GM12892 (cell line): ENCODE data around the gene NSD1.

Experiments
- DNase-seq: peaks from one replicate; pipeline ENCODE4 v3.0.0; 2011; ENCODE audit not compliant: insufficient read length
- FAIRE-seq: peaks from 2 replicates; lab custom pipeline; 2011; peaks lifted over from hg19 to GRCh38; lab: Jason Lieb, UNC
- POLR2A ChIP-seq: IDR thresholded peaks from 2 replicates; pipeline ENCODE4 v1.6.1; 2011; ENCODE audit warnings: low read depth, low read length, control low read depth
- POLR2AphosphoS5 ChIP-seq: IDR thresholded peaks from 2 replicates; pipeline ENCODE4 v1.6.1; 2011; ENCODE audit warnings: low read depth, low read length, control low read depth
- TAF1 ChIP-seq: IDR thresholded peaks from 2 replicates; pipeline ENCODE4 v1.6.1; 2011; ENCODE audit warnings: low read depth, mild to moderate bottlenecking, control low read depth, low read length, borderline replicate concordance

NSD1 gene

DNA sequence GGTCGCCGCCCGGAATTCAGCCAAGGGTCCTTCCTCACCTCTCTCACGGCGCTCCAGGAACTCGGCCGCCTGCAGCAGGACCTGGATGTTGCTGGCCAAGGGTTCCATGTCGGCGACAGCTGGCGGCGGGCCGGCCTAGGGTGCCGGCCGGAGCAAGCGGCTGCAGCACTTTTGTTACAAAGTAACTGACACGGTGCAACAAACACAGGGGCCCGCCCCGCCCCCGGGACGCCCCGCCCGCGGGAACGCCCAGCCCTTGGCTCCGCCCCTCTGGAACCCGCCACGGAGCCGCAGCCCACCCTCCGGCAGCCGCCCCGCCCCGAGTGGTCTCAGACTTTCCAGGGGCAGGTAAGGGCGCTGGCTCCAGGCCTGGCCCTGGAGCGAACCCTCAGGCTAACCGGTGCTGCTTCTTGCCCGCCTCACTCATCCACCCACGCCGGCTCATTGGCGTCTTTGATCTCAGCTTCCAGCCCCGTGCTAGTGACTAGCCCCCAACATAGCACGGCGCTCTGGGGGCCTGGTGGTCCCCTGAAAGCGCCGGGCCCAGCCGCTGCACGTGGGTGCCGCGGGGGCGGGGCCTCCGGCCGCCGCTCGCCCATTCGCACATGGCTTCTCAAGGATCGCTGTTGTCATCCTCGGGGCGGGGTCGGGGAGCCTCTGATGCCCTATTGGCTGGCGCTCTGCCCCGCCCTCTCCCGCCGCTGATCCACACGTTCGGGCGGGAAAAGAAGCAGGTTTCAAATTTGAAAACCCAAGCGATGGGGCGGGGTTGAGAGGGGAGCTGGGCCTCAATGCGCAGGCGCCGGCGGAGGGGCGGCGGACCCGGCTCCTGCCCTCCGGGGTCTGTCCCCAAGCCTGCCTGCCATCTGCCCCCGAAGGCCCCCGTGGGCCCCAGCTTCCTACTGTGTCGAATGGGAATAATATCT lies 178.4 kb downstream of the NSD1 start, which contains the start of gene MXD3:
Gene MXD3 (minus strand): TSS at position 176 of the 926 bp plus-strand sequence. CDS start 68 bp downstream, at position 108.
- TF ChIP-seq POLR2A (0 out of 2 replicates have a peak, but pooled peaks have one; percentile 28), POLR2AphosphoS5 (peak; percentile 46; the same call in 1 of the 2 replicates), TAF1 (no peak)
- DNase-seq (peak; percentile 87), FAIRE-seq (peak; percentile 95)

- no peak for DNase-seq
- FAIRE-seq, result no peak
- TF ChIP-seq POLR2AphosphoS5 (peak; percentile 46; the same call in 1 of the 2 replicates), TAF1 (no peak), POLR2A (peak; percentile 41; the same call in 1 of the 2 replicates)
Observed at GRCh38 chr5:177312649-177313181, 179.1 kb downstream of the NSD1 start.

- no peak for DNase-seq
- no peak for FAIRE-seq
- TF ChIP-seq TAF1 (no peak), POLR2AphosphoS5 (no peak), POLR2A (no peak)
Observed at GRCh38 chr5:177313561-177314259, 180.1 kb downstream of the NSD1 start.

DNA sequence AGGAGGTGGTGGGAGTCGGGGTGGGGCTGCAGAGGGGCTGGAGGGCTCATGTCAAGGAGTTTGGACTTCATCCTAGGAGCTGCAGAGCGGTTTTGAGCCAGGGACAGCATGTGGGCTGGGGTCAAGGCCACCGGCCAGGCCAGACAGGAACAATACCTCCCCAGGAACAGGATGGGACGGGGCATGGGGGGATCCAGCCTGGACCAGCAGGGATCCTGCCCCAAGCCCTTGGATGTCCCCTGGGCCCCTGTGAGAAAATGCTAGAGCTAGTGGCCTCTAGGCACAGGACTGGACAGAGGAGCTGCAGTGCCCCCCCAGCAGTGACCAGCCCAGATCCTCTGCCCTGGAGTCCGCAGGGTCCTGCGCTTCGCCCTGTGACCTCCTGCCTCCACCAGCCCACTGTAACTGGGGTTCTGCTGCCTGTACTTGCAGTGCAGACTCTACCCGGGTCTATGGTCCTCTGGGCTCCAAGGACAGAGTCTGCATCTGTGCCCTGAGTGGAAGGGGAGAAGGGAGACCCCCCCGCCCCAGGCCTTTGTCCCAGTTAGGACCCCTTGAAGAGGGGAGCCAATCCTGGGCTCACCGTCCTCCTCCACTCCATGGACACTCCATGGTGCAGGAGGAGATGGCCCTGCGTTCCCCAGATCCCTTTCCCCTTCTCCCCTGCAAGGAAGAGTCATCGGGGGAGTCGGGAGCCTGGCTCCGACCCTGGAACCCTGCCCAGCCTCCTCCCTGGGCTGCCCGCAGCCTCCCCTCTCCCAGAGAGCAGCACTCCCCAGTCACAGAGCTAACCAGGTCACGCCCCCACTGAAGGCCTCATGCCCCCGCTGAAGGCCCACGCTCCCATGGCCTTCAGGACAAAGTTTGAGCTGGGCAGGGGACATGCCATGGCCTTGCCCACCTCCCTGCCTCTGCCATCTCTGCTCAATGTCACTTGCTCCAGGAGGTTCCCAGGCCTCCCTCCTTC lies 181.1 kb downstream of the NSD1 start:
- TF ChIP-seq POLR2AphosphoS5 (no peak), POLR2A (no peak), TAF1 (no peak)
- FAIRE-seq, result no peak
- DNase-seq, result no peak

GRCh38 chr5:177315411-177315810 lies 181.8 kb downstream of the NSD1 start:
- FAIRE-seq (no peak), DNase-seq (no peak)
- TF ChIP-seq POLR2AphosphoS5 (no peak), TAF1 (no peak), POLR2A (no peak)

DNA sequence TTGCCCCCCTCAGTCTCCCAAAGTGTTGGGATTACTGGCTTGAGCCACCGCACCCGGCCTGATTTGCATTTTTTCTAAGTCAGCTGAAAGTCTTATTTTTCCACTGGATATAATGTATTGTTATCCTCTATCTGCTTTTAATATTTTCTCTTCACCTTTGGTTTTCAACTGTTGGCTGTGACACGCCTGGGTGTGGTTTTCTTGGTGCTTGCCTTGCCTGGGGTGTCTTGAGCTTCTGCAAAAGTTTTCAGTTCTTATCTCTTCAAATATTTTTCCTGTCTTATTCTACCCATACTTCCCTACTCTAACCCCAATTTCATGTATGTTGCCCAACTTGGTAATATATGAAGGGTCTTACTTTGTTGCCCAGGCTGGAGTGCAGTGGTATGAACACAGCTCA lies 182.4 kb downstream of the NSD1 start:
- TF ChIP-seq TAF1 (no peak), POLR2AphosphoS5 (no peak), POLR2A (no peak)
- DNase-seq (no peak), FAIRE-seq (no peak)

- FAIRE-seq (peak; percentile 92), DNase-seq (no peak)
- no peak for TF ChIP-seq TAF1
- TF ChIP-seq POLR2AphosphoS5, result no peak
- TF ChIP-seq POLR2A, result no peak
Observed at GRCh38 chr5:177317959-177318377, 184.4 kb downstream of the NSD1 start.

- TF ChIP-seq TAF1 (no peak), POLR2A (no peak), POLR2AphosphoS5 (no peak)
- DNase-seq, result no peak
- FAIRE-seq, result no peak
Observed at GRCh38 chr5:177319913-177320588, 186.5 kb downstream of the NSD1 start.

GRCh38 chr5:177320879-177321278 lies 187.3 kb downstream of the NSD1 start:
- FAIRE-seq (no peak), DNase-seq (no peak)

DNA sequence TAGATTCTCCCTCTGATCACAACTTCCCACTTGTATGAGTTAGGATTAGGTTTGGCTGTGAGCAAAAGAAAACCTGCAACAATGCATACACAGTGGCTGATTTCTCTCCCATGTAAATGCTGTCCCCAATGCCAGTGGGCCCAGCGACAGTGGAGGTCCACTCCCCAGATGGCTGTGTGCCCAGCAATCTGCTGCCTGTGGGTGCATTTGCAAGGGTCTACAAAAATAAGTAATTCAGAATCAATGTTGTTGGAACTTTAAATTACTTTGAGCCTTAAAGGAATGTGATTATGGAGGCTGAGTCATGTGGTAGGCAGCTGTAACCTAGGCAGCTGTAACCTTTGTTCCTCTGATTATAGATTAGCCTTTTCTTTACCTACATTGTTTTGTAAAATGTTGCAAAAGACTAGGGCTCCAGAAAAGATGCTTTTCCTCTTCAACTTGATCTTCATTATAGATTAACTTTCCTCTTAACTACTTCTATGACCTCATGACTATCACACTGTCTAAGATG lies 192.4 kb downstream of the NSD1 start:
- TF ChIP-seq POLR2A (no peak), POLR2AphosphoS5 (no peak), TAF1 (no peak)
- FAIRE-seq, result no peak
- no peak for DNase-seq

More at GRCh38 chr5:177320879-177321278, 187.3 kb downstream of the NSD1 start:
- TF ChIP-seq TAF1, result no peak
- no peak for TF ChIP-seq POLR2AphosphoS5
- TF ChIP-seq POLR2A, result no peak
